Measurements from ENCODE around the gene ENOX1.

Gene ENOX1

DNA sequence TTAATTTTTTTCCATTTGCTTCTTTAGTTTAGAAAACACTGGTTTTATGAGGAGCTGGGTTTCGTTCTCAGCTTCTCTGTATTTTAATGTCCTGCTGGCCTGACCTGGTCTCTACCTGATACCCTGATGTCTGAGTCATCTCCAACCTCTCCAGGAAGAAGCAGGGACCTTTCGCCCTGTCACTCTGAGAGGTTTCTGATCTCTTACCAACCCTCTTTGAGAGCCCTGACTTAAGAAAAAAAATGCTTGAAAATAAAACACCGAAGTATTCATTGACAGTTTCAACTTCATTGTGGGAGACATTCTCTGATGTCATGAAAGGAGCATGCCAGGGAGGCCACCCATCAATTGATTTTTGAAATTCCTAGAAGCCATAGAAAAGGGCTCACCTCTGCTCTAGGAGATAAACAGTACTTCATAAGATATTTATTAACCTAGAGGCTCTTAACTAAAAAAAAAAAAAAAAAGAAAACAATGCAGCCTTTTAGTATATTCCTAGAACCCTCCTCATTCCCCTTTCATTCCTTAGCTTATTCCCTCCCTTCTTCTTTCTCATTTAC, 234.8 kb downstream of the ENOX1 start:
- no peak overlapping the region for H3K4me3 ChIP-seq (ENCODE audit: low read depth, low read length)
- no peaks in the 10 kb centered on the region for H3K4me1 ChIP-seq (ENCODE audit: control insufficient read depth, insufficient read depth, low read length)
- no peaks in the 10 kb centered on the region for H3K36me3 ChIP-seq (ENCODE audit: control insufficient read depth, insufficient read depth, low read length)
- H3K27me3 ChIP-seq (ENCODE audit: control insufficient read depth, insufficient read depth, low read length), result no peaks in the 10 kb centered on the region
- no peaks in the 10 kb centered on the region for H3K9me3 ChIP-seq (ENCODE audit: control insufficient read depth, insufficient read depth, low read length)
- no peak overlapping the region for H3K9ac ChIP-seq (ENCODE audit: low read depth, low read length)

- Histone ChIP-seq H3K4me3 (ENCODE audit: low read depth, low read length) (no peak overlapping the region), H3K36me3 (ENCODE audit: control insufficient read depth, insufficient read depth, low read length) (no peaks in the 10 kb centered on the region), H3K27me3 (ENCODE audit: control insufficient read depth, insufficient read depth, low read length) (no peaks in the 10 kb centered on the region), H3K9ac (ENCODE audit: low read depth, low read length) (no peak overlapping the region), H3K9me3 (ENCODE audit: control insufficient read depth, insufficient read depth, low read length) (no peaks in the 10 kb centered on the region), H3K4me1 (ENCODE audit: control insufficient read depth, insufficient read depth, low read length) (peaks cover 2% of the 10 kb centered on the region)
Measured at GRCh38 chr13:43546816-43547215, 240.0 kb downstream of the ENOX1 start.

DNA sequence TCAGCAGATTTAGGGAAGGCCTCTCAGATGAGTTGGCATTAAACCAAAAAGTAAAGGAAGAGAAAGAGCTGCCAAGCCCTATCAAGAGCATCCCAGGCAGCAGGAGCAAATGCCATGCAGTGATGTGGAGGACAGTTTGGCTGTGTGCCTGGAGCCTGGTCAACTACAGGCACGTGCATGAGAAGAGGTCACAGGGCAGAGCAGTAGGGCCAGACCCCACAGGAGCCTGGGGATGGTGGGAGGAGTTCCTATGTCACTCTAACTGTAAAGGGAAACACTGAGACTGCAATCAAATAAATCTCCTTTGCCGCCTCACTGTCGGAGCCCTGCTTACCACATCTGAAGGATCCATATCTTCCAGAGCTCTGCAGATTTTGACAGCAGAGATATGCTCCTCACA, 240.5 kb downstream of the ENOX1 start:
- Histone ChIP-seq H3K27me3 (ENCODE audit: control insufficient read depth, insufficient read depth, low read length) (no peaks in the 10 kb centered on the region), H3K9ac (ENCODE audit: low read depth, low read length) (no peak overlapping the region), H3K36me3 (ENCODE audit: control insufficient read depth, insufficient read depth, low read length) (no peaks in the 10 kb centered on the region), H3K9me3 (ENCODE audit: control insufficient read depth, insufficient read depth, low read length) (no peaks in the 10 kb centered on the region), H3K4me1 (ENCODE audit: control insufficient read depth, insufficient read depth, low read length) (peaks cover 2% of the 10 kb centered on the region), H3K4me3 (ENCODE audit: low read depth, low read length) (no peak overlapping the region)

GRCh38 chr13:43545317-43545874, 241.4 kb downstream of the ENOX1 start:
- Histone ChIP-seq H3K27me3 (ENCODE audit: control insufficient read depth, insufficient read depth, low read length) (no peaks in the 10 kb centered on the region), H3K4me3 (ENCODE audit: low read depth, low read length) (no peak overlapping the region), H3K36me3 (ENCODE audit: control insufficient read depth, insufficient read depth, low read length) (no peaks in the 10 kb centered on the region), H3K9ac (ENCODE audit: low read depth, low read length) (no peak overlapping the region), H3K4me1 (ENCODE audit: control insufficient read depth, insufficient read depth, low read length) (peaks cover 2% of the 10 kb centered on the region), H3K9me3 (ENCODE audit: control insufficient read depth, insufficient read depth, low read length) (no peaks in the 10 kb centered on the region)

DNA sequence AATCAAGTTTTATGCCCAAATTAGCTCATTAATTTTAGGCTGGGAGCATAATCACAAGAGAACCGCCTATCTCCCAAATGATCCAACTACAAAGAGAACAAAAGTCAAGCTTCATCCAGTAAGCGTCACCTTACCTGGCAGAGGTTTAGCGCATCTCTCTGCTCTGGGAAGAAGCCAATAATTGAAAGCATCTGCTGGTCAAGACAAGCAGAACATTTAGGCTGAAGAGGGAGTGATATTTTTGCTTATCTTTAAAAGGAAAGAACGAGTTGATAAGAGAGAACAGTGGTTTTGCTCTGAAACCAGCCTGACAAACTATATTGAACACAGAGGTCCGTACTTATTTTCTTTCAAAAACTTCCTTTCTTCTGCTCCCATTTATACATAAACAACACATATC, 242.1 kb downstream of the ENOX1 start:
- no peak overlapping the region for H3K9ac ChIP-seq (ENCODE audit: low read depth, low read length)
- no peaks in the 10 kb centered on the region for H3K27me3 ChIP-seq (ENCODE audit: control insufficient read depth, insufficient read depth, low read length)
- no peak overlapping the region for H3K4me3 ChIP-seq (ENCODE audit: low read depth, low read length)
- no peaks in the 10 kb centered on the region for H3K9me3 ChIP-seq (ENCODE audit: control insufficient read depth, insufficient read depth, low read length)
- H3K36me3 ChIP-seq (ENCODE audit: control insufficient read depth, insufficient read depth, low read length), result no peaks in the 10 kb centered on the region
- H3K4me1 ChIP-seq (ENCODE audit: control insufficient read depth, insufficient read depth, low read length), result peaks cover 2% of the 10 kb centered on the region

DNA sequence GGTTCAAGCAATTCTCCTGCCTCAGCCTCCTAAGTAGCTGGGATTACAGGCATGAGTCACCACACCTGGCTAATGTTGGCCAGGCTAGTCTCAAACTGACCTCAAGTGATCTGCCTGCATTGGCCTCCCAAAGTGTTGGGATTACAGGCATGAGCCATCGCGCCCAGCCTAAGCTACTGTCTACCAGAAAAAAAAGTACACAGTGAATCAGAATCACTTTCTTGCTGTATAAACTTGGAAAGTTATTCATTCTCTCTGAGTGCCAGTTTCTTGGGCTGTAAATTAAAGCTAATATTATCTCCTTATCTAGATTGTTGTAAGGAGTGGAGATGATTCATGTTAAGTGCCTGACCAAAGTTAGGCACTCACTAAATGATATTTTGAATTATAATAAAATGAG, 242.8 kb downstream of the ENOX1 start:
- no peaks in the 10 kb centered on the region for H3K27me3 ChIP-seq (ENCODE audit: control insufficient read depth, insufficient read depth, low read length)

GRCh38 chr13:43543331-43543730, 243.4 kb downstream of the ENOX1 start:
- Histone ChIP-seq H3K4me3 (ENCODE audit: low read depth, low read length) (no peak overlapping the region), H3K9ac (ENCODE audit: low read depth, low read length) (no peak overlapping the region), H3K4me1 (ENCODE audit: control insufficient read depth, insufficient read depth, low read length) (peaks cover 2% of the 10 kb centered on the region), H3K9me3 (ENCODE audit: control insufficient read depth, insufficient read depth, low read length) (no peaks in the 10 kb centered on the region), H3K27me3 (ENCODE audit: control insufficient read depth, insufficient read depth, low read length) (no peaks in the 10 kb centered on the region), H3K36me3 (ENCODE audit: control insufficient read depth, insufficient read depth, low read length) (no peaks in the 10 kb centered on the region)

More for the DNA sequence above, 242.8 kb downstream of the ENOX1 start:
- Histone ChIP-seq H3K4me3 (ENCODE audit: low read depth, low read length) (no peak overlapping the region), H3K9ac (ENCODE audit: low read depth, low read length) (no peak overlapping the region), H3K9me3 (ENCODE audit: control insufficient read depth, insufficient read depth, low read length) (no peaks in the 10 kb centered on the region), H3K4me1 (ENCODE audit: control insufficient read depth, insufficient read depth, low read length) (peaks cover 2% of the 10 kb centered on the region), H3K36me3 (ENCODE audit: control insufficient read depth, insufficient read depth, low read length) (no peaks in the 10 kb centered on the region)

DNA sequence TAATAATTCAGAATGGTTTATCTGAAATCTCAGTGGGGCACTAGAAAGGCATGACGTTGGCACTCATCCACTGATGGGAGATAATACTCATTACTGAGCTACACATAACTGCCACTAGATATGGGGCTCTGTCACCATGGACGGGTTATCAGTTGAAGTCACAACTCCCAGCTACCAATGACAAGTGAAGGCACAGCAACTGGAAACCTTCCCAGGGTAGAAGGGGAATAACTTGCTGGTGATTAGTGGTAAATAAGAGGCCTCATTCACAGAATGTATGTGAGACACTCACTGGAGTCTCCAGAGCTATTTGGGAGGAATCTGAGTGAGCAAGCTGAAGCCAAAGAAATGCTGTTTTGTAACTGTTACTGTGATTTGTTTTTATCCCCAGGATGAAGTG, 249.6 kb downstream of the ENOX1 start:
- no peak overlapping the region for H3K4me3 ChIP-seq (ENCODE audit: low read depth, low read length)
- no peaks in the 10 kb centered on the region for H3K4me1 ChIP-seq (ENCODE audit: control insufficient read depth, insufficient read depth, low read length)
- no peaks in the 10 kb centered on the region for H3K36me3 ChIP-seq (ENCODE audit: control insufficient read depth, insufficient read depth, low read length)
- H3K27me3 ChIP-seq (ENCODE audit: control insufficient read depth, insufficient read depth, low read length), result no peaks in the 10 kb centered on the region
- no peak overlapping the region for H3K9ac ChIP-seq (ENCODE audit: low read depth, low read length)
- no peaks in the 10 kb centered on the region for H3K9me3 ChIP-seq (ENCODE audit: control insufficient read depth, insufficient read depth, low read length)

DNA sequence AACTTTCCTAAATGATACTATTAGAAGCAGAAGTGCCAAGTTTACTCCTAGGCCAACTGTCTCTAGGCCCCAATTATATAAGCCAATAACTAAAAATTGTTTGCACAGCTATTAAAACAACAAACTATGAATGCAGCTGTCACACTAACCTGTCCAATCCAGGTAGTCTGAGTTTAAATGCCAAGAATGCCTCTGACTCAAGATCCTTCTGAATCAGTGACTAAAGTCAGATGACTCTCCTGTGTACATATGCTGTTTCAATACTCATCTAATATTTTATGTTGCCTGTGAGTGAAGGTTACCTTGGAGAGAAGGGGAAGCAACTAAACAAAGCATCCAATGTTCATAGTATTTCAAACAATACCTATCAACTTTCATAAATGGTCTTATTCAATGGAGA, 257.0 kb downstream of the ENOX1 start:
- Histone ChIP-seq H3K27me3 (ENCODE audit: control insufficient read depth, insufficient read depth, low read length) (no peaks in the 10 kb centered on the region), H3K4me1 (ENCODE audit: control insufficient read depth, insufficient read depth, low read length) (no peaks in the 10 kb centered on the region), H3K9ac (ENCODE audit: low read depth, low read length) (no peak overlapping the region), H3K4me3 (ENCODE audit: low read depth, low read length) (no peak overlapping the region), H3K9me3 (ENCODE audit: control insufficient read depth, insufficient read depth, low read length) (no peaks in the 10 kb centered on the region), H3K36me3 (ENCODE audit: control insufficient read depth, insufficient read depth, low read length) (no peaks in the 10 kb centered on the region)

DNA sequence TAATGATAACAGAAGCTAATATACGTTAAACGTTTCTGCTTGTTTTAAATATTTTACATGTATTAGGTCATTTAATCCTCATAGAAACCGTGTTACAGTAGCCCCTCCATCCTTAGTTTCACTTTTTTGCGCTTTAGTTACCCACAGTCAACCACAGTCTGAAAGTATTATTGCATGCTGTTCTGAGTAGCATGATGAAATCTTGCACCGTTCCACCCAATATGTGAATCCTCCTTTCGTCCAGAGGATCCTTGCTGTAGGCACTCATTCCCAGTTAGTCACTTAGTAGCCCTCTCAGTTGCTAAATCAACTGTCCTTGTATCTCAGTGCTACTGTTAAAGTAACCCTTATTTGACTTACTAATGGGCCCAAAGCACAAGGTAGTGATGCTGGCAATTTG, 257.8 kb downstream of the ENOX1 start:
- H3K4me1 ChIP-seq (ENCODE audit: control insufficient read depth, insufficient read depth, low read length), result no peaks in the 10 kb centered on the region
- no peaks in the 10 kb centered on the region for H3K27me3 ChIP-seq (ENCODE audit: control insufficient read depth, insufficient read depth, low read length)
- H3K9ac ChIP-seq (ENCODE audit: low read depth, low read length), result no peak overlapping the region
- no peaks in the 10 kb centered on the region for H3K36me3 ChIP-seq (ENCODE audit: control insufficient read depth, insufficient read depth, low read length)
- H3K4me3 ChIP-seq (ENCODE audit: low read depth, low read length), result no peak overlapping the region
- no peaks in the 10 kb centered on the region for H3K9me3 ChIP-seq (ENCODE audit: control insufficient read depth, insufficient read depth, low read length)

GRCh38 chr13:43522788-43523187, 264.0 kb downstream of the ENOX1 start:
- no peak overlapping the region for H3K4me3 ChIP-seq (ENCODE audit: low read depth, low read length)
- H3K9ac ChIP-seq (ENCODE audit: low read depth, low read length), result no peak overlapping the region
- no peaks in the 10 kb centered on the region for H3K4me1 ChIP-seq (ENCODE audit: control insufficient read depth, insufficient read depth, low read length)
- H3K36me3 ChIP-seq (ENCODE audit: control insufficient read depth, insufficient read depth, low read length), result no peaks in the 10 kb centered on the region
- no peaks in the 10 kb centered on the region for H3K9me3 ChIP-seq (ENCODE audit: control insufficient read depth, insufficient read depth, low read length)
- no peaks in the 10 kb centered on the region for H3K27me3 ChIP-seq (ENCODE audit: control insufficient read depth, insufficient read depth, low read length)

- Histone ChIP-seq H3K9ac (ENCODE audit: low read depth, low read length) (no peak overlapping the region), H3K4me3 (ENCODE audit: low read depth, low read length) (no peak overlapping the region), H3K36me3 (ENCODE audit: control insufficient read depth, insufficient read depth, low read length) (no peaks in the 10 kb centered on the region), H3K9me3 (ENCODE audit: control insufficient read depth, insufficient read depth, low read length) (no peaks in the 10 kb centered on the region), H3K27me3 (ENCODE audit: control insufficient read depth, insufficient read depth, low read length) (no peaks in the 10 kb centered on the region), H3K4me1 (ENCODE audit: control insufficient read depth, insufficient read depth, low read length) (no peaks in the 10 kb centered on the region)
Measured at GRCh38 chr13:43520351-43520750, 266.4 kb downstream of the ENOX1 start.
